ENCODE results near the gene ANKRD6. TPM values are rescaled to one million over a fixed set of nuclear protein-coding genes. Genes with fewer than 3 reads are reported as not detected.

Gene ANKRD6
- total and polyA plus RNA-seq, 2 donors (not counting 1 experiment from before 2014, with no cell fraction given), result 3.8 to 10.5 TPM

DNA sequence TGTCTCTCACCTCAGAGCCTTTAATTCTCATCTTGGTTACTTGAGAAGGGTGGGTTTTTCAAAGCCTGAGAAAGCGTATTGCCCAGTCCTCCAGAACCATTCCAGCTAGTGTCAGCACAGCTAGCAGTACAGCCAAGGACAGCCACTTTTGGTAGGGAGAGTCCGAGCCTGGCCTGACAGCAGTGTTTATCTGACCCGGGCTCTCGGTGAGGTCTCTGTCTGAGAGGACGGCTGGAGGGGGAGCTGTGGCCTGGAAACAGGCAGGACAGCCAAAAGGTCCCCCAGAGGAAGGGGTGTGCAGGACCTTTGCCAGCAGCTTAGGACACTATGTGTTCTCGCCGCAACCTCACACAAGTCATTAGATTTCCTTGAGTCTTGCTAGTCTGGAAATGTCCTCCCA lies 166.8 kb downstream of the ANKRD6 start:
- no peaks in the 10 kb centered on the region for H3K36me3 ChIP-seq (replicated peaks in 1 of 2; ENCODE audit: control extremely low read depth in 1 of 2, control insufficient read depth in 1 of 2, extremely low read depth in 1 of 2, insufficient read depth in 2 of 2, low read length in 1 of 2)
- Mint-ChIP-seq H3K27me3 (no peaks in the 10 kb centered on the region), H3K9me3 (ENCODE audit: insufficient read depth) (peaks cover 5% of the 10 kb centered on the region), H3K27ac (no peak overlapping the region), H3K4me3 (no peak overlapping the region), H3K4me1 (peaks cover 30% of the 10 kb centered on the region)
- CTCF ChIA-PET, result interaction anchor here (0.7 to 1.3 kb wide), 2 partner anchors 11 to 16 kb away, joined by 4 to 7 read pairs; no protein-coding TSS in a partner anchor
- peaks cover 30% of the 10 kb centered on the region in 2 donors for H3K4me1 ChIP-seq (ENCODE audit: control insufficient read depth in 2 of 2, insufficient read depth in 2 of 2, low read length in 2 of 2)
- WGBS (ENCODE audit: insufficient coverage), result 97% methylated on average over 6 of the region's 7 CpGs
- intact Hi-C loops (cut with micrococcal nuclease), result no loop called here
- no peak overlapping the region for H3K27ac ChIP-seq (ENCODE audit: low read length in 2 of 2)
- H3K4me2 ChIP-seq (replicated peaks; ENCODE audit: low read depth, low read length, poor library complexity, severe bottlenecking), result no peak overlapping the region
- no peaks in the 10 kb centered on the region for H3K79me2 ChIP-seq (ENCODE audit: control insufficient read depth, insufficient read depth, low read length)
- ATAC-seq (ENCODE audit: low read depth) (no peak), DNase-seq (no peak)
- no peak for TF ChIP-seq EZH2 (IDR thresholded peaks at IDR 0.05; ENCODE audit: borderline replicate concordance, insufficient read depth, low read depth, low read length, poor library complexity, severe bottlenecking)
- no peak for TF ChIP-seq CTCF (IDR thresholded peaks at IDR 0.05)
- no peak overlapping the region for H3K9ac ChIP-seq (ENCODE audit: low read length)
- H4K20me1 ChIP-seq (ENCODE audit: control insufficient read depth, insufficient read depth, low read length, poor library complexity, severe bottlenecking), result no peaks in the 10 kb centered on the region
- no peaks in the 10 kb centered on the region for H3K27me3 ChIP-seq (replicated peaks in 1 of 4; ENCODE audit: control extremely low read depth in 1 of 4, control insufficient read depth in 3 of 4, insufficient read depth in 4 of 4, low read length in 3 of 4)
- no peak overlapping the region for H2AFZ ChIP-seq (ENCODE audit: insufficient read depth, low read depth, low read length, poor library complexity, severe bottlenecking)
- POLR2A ChIA-PET, result no interaction called here
- peaks cover 0 to 4% (median 0%) of the 10 kb centered on the region in 3 donors for H3K9me3 ChIP-seq (ENCODE audit: control extremely low read depth in 1 of 3, control insufficient read depth in 2 of 3, insufficient read depth in 1 of 3, low read length in 2 of 3)
- no peak overlapping the region for H3K4me3 ChIP-seq (ENCODE audit: control extremely low read depth in 1 of 5, extremely low read depth in 1 of 5, insufficient read depth in 1 of 5, low read depth in 2 of 5, low read length in 4 of 5)

DNA sequence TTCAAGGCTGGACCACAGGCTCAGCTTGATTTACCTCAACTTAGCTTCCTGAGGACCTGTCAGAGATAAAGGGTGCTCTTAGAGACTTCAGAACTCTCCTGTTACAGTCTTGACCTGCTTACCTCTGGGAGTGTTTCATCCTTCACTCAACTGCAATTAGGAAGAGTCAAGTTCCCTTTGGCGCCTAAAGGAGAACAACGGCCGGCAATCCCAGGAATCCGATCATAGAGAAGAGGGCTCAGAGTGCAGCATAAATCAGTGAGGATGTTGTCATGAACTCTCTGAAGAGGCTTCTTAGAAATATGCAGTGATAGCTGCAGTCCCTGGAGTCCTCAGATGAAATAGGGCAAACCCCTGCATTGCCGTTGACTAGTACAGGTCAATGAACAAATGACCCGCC lies 169.2 kb downstream of the ANKRD6 start:
- ChIA-PET CTCF (no interaction called here), POLR2A (no interaction called here)
- intact Hi-C loops (cut with micrococcal nuclease), result no loop called here
- H3K27me3 ChIP-seq (replicated peaks in 1 of 4; ENCODE audit: control extremely low read depth in 1 of 4, control insufficient read depth in 3 of 4, insufficient read depth in 4 of 4, low read length in 3 of 4), result no peaks in the 10 kb centered on the region
- H3K27ac ChIP-seq (ENCODE audit: low read length in 2 of 2), result no peak overlapping the region
- no peaks in the 10 kb centered on the region for H4K20me1 ChIP-seq (ENCODE audit: control insufficient read depth, insufficient read depth, low read length, poor library complexity, severe bottlenecking)
- H3K4me3 ChIP-seq (ENCODE audit: control extremely low read depth in 1 of 5, extremely low read depth in 1 of 5, insufficient read depth in 1 of 5, low read depth in 2 of 5, low read length in 4 of 5), result no peak overlapping the region
- no peak for DNase-seq
- H3K4me1 Mint-ChIP-seq, result peaks cover 12% of the 10 kb centered on the region
- H3K36me3 ChIP-seq (replicated peaks in 1 of 2; ENCODE audit: control extremely low read depth in 1 of 2, control insufficient read depth in 1 of 2, extremely low read depth in 1 of 2, insufficient read depth in 2 of 2, low read length in 1 of 2), result no peaks in the 10 kb centered on the region
- peaks cover 12% of the 10 kb centered on the region in 2 donors for H3K4me1 ChIP-seq (ENCODE audit: control insufficient read depth in 2 of 2, insufficient read depth in 2 of 2, low read length in 2 of 2)
- no peak overlapping the region for H3K27ac Mint-ChIP-seq
- ATAC-seq (ENCODE audit: low read depth), result no peak
- H3K27me3 Mint-ChIP-seq, result no peaks in the 10 kb centered on the region
- no peak overlapping the region for H3K4me2 ChIP-seq (replicated peaks; ENCODE audit: low read depth, low read length, poor library complexity, severe bottlenecking)
- no peak overlapping the region for H3K9ac ChIP-seq (ENCODE audit: low read length)
- H3K9me3 ChIP-seq (ENCODE audit: control extremely low read depth in 1 of 3, control insufficient read depth in 2 of 3, insufficient read depth in 1 of 3, low read length in 2 of 3), result no peaks in the 10 kb centered on the region
- H3K4me3 Mint-ChIP-seq, result no peak overlapping the region
- no peak overlapping the region for H2AFZ ChIP-seq (ENCODE audit: insufficient read depth, low read depth, low read length, poor library complexity, severe bottlenecking)
- TF ChIP-seq CTCF (IDR thresholded peaks at IDR 0.05) (no peak), EZH2 (IDR thresholded peaks at IDR 0.05; ENCODE audit: borderline replicate concordance, insufficient read depth, low read depth, low read length, poor library complexity, severe bottlenecking) (no peak)
- WGBS (ENCODE audit: insufficient coverage), result 98% methylated on average over 3 of the region's 6 CpGs
- H3K9me3 Mint-ChIP-seq (ENCODE audit: insufficient read depth), result peaks cover 2% of the 10 kb centered on the region
- no peaks in the 10 kb centered on the region for H3K79me2 ChIP-seq (ENCODE audit: control insufficient read depth, insufficient read depth, low read length)

All from B cell (primary cell).